Uterus (tissue), 4 donors: Measurements from ENCODE around the gene SLC2A11. TPM values are rescaled to one million over a fixed set of nuclear protein-coding genes. Genes with fewer than 3 reads are reported as not detected.

Experiments used
- DNase-seq, 2 donors: peaks; one replicate each; pipeline ENCODE4 v3.0.0-alpha.2; 2019 to 2020
- H3K27ac ChIP-seq, 2 donors: fragments of 200-600 bp; sonication (generic); 1 replicate in 1 of 2; 2 replicates in 1 of 2; pipeline ENCODE4 v1.5.1; 2016 to 2018
- H3K27me3 ChIP-seq, 2 donors: fragments of 200-600 bp; sonication (generic); one replicate each; pipeline ENCODE4 v1.5.1; 2018 to 2019; ENCODE audit warnings: control low read depth in 1 of 2
- H3K36me3 ChIP-seq, 2 donors: fragments of 200-600 bp; sonication (generic); one replicate each; pipeline ENCODE4 v1.5.1; 2019; ENCODE audit warnings: control low read depth in 1 of 2
- H3K4me1 ChIP-seq, 2 donors: fragments of 200-600 bp; sonication (generic); one replicate each; pipeline ENCODE4 v1.5.1; 2018 to 2019; ENCODE audit warnings: control low read depth in 1 of 2
- H3K4me3 ChIP-seq, 2 donors: fragments of 200-600 bp; sonication (generic); 1 replicate in 1 of 2; 2 replicates in 1 of 2; pipeline ENCODE4 v1.5.1; 2018 to 2019; ENCODE audit warnings: mild to moderate bottlenecking in 1 of 2
- H3K9me3 ChIP-seq, 2 donors: fragments of 200-600 bp; sonication (generic); one replicate each; pipeline ENCODE4 v1.5.1; 2019; ENCODE audit warnings: control low read depth in 1 of 2
- CTCF ChIP-seq, 4 experiments: fragments of 200-600 bp in 2 of 4; fragments of 450-650 bp in 2 of 4; sonication (generic) in 2 of 4; IDR thresholded peaks; one replicate each; pipeline ENCODE4 v1.5.1; 2016 to 2019; ENCODE audit warnings: antibody characterized with exemption in 4 of 4, mild to moderate bottlenecking in 2 of 4, moderate library complexity in 1 of 4
- POLR2A ChIP-seq, 2 donors: fragments of 450-650 bp; IDR thresholded peaks; one replicate each; pipeline ENCODE4 v1.6.1; 2016; ENCODE audit warnings: antibody characterized with exemption in 2 of 2, mild to moderate bottlenecking in 1 of 2, moderate library complexity in 1 of 2
- intact Hi-C: fragments of 100-400 bp; cut with DNase I; formaldehyde crosslinking; loops from one replicate; pipeline ENCODE4 v1.15.1; 2023; ENCODE audit warnings: low total_unique reads
- total RNA-seq, 4 donors: library from RNA; depleted of rRNA in 3 of 4; stranded (reverse); fragments of >200 nt in 3 of 4; gene quantifications; one replicate each; pipeline versions ENCODE4 v1.1.0 to v1.2.4, GENCODE V29; 2014 to 2023
- donor health status: DM: yes; HTN: yes; CAD: no.

The SLC2A11 gene
- total RNA-seq, 4 donors from 2014 or later = under 0.01 to 63.3 (median 15.0) TPM

- Histone ChIP-seq H3K4me3 (peak within 1 kb of the TSS; percentile 60 to 63), H3K36me3 (no peaks in the 10 kb centered on the region), H3K27ac (peak within 1 kb of the TSS; percentile 82 to 91), H3K4me1 (no peaks in the 10 kb centered on the region), H3K27me3 (no peaks in the 10 kb centered on the region), H3K9me3 (no peaks in the 10 kb centered on the region)
- peak; percentile 95 to 97 for TF ChIP-seq POLR2A (IDR thresholded peaks at IDR 0.05)
- TF ChIP-seq CTCF (IDR thresholded peaks at IDR 0.05) = peak; percentile 48 to 73 (median 64)
- peak; percentile 92 to 96 for DNase-seq
- intact Hi-C loops = no loop called here
Observed at GRCh38 chr22:23893945-23894709, 36.5 kb downstream of the SLC2A11 start, which contains the start of gene MIF. TSS of gene MIF (plus strand) at chr22:23894383. CDS start at chr22:23894475, 92 bp downstream.

- Histone ChIP-seq H3K9me3 (no peaks in the 10 kb centered on the region), H3K27me3 (no peaks in the 10 kb centered on the region), H3K27ac (peak overlapping the region; percentile 82 to 91), H3K36me3 (no peaks in the 10 kb centered on the region), H3K4me1 (no peaks in the 10 kb centered on the region), H3K4me3 (peak overlapping the region; percentile 60 to 63)
- TF ChIP-seq POLR2A (IDR thresholded peaks at IDR 0.05) (no peak), CTCF (IDR thresholded peaks at IDR 0.05) (peak in 2 of 4 experiments; percentile 8 to 44)
- intact Hi-C loops = no loop called here
- DNase-seq = peak; percentile 75 to 78
Observed at GRCh38 chr22:23894710-23895598, 37.3 kb downstream of the SLC2A11 start.

GRCh38 chr22:23895599-23896144 lies 38.0 kb downstream of the SLC2A11 start:
- TF ChIP-seq CTCF (IDR thresholded peaks at IDR 0.05) (no peak), POLR2A (IDR thresholded peaks at IDR 0.05) (no peak)
- intact Hi-C loops = no loop called here
- H3K4me1 ChIP-seq = no peaks in the 10 kb centered on the region
- peak overlapping the region in 1 of 2 donors; percentile 91 for H3K27ac ChIP-seq
- H3K4me3 ChIP-seq = peak overlapping the region; percentile 60 to 63
- H3K27me3 ChIP-seq = no peaks in the 10 kb centered on the region
- no peaks in the 10 kb centered on the region for H3K9me3 ChIP-seq
- DNase-seq = no peak
- no peaks in the 10 kb centered on the region for H3K36me3 ChIP-seq

- Histone ChIP-seq H3K9me3 (no peaks in the 10 kb centered on the region), H3K4me1 (no peaks in the 10 kb centered on the region), H3K27me3 (no peaks in the 10 kb centered on the region), H3K36me3 (no peaks in the 10 kb centered on the region), H3K4me3 (no peak overlapping the region), H3K27ac (no peak overlapping the region)
- no peak for TF ChIP-seq POLR2A (IDR thresholded peaks at IDR 0.05)
- TF ChIP-seq CTCF (IDR thresholded peaks at IDR 0.05) = no peak
- intact Hi-C loops = no loop called here
- DNase-seq = no peak
Observed at GRCh38 chr22:23896166-23896522, 38.5 kb downstream of the SLC2A11 start.
